ENCODE measurements around the gene XXYLT1. TPM values are rescaled to one million over a fixed set of nuclear protein-coding genes. Genes with fewer than 3 reads are reported as not detected.
A peak's percentile ranks its signal among the peaks of the same experiment; 100 is the strongest.

The XXYLT1 gene
- total and polyA plus RNA-seq, 9 of the 15 experiments (the other 6 are each of a cell fraction or from before 2014, with no cell fraction given) = 1.9 to 18.9 (median 15.0) TPM

- POLR2A ChIA-PET = interaction anchor here (0.6 kb wide), 1 partner anchor 121 kb away, joined by 3 read pairs; no protein-coding TSS in a partner anchor
- in situ Hi-C loops (cut with MboI) = no loop called here
Measured at GRCh38 chr3:195094191-195094921, 176.6 kb downstream of the XXYLT1 start.

GRCh38 chr3:195093731-195094130 lies 177.2 kb downstream of the XXYLT1 start:
- in situ Hi-C loops (cut with MboI) = no loop called here
- no peak overlapping the region for H3K27ac ChIP-seq (ENCODE audit: extremely low read depth, low read depth, low read length)

More at GRCh38 chr3:195094191-195094921, 176.6 kb downstream of the XXYLT1 start:
- Histone ChIP-seq H3K9me1 (ENCODE audit: control insufficient read depth, insufficient read depth, low read length) (no peaks in the 10 kb centered on the region), H3K4me3 (no peak overlapping the region), H4K20me1 (replicated peaks; ENCODE audit: control insufficient read depth, insufficient read depth, low read length) (no peaks in the 10 kb centered on the region), H3K36me3 (ENCODE audit: control insufficient read depth, insufficient read depth, low read length) (no peaks in the 10 kb centered on the region), H3K79me2 (ENCODE audit: control insufficient read depth, insufficient read depth, low read length) (no peaks in the 10 kb centered on the region), H2AFZ (ENCODE audit: low read depth, low read length) (no peak overlapping the region), H3K4me2 (ENCODE audit: insufficient read depth, low read length) (no peak overlapping the region), H3K9ac (ENCODE audit: insufficient read depth in 1 of 2, low read depth in 2 of 2, low read length in 2 of 2) (peak overlapping the region in 1 of 2 experiments; percentile 4; a peak in 1 of 4 replicates), H3K27me3 (ENCODE audit: control insufficient read depth in 2 of 2, insufficient read depth in 2 of 2, low read length in 2 of 2) (no peaks in the 10 kb centered on the region; a peak in 1 of 5 replicates), H3K9me3 (replicated peaks; ENCODE audit: control insufficient read depth, insufficient read depth, low read depth, low read length) (no peaks in the 10 kb centered on the region), H3K27ac (ENCODE audit: extremely low read depth, low read depth, low read length) (no peak overlapping the region), H3K4me1 (replicated peaks in 1 of 2; ENCODE audit: control insufficient read depth in 2 of 2, insufficient read depth in 2 of 2, low read length in 2 of 2) (peaks cover 0 to 11% of the 10 kb centered on the region in 2 experiments; a peak in 2 of 5 replicates)
- CTCF ChIA-PET (ENCODE audit: low intra/inter-chr PET ratio) = interaction anchor here (0.7 kb wide), 1 partner anchor 500 kb away, joined by 3 read pairs; no protein-coding TSS in a partner anchor
- ATAC-seq (peak; percentile 20; the same call in 2 of the 3 replicates), DNase-seq (ENCODE audit: extremely low read depth in 1 of 4, low spot score in 3 of 4) (no peak), FAIRE-seq (no peak)
- intact Hi-C loops (cut with micrococcal nuclease) = no loop called here
- BruUV-seq (replicated peaks) = no TSS peak
- WGBS (ENCODE audit: insufficient coverage, low coverage, missing lambda C conversion rate) = 82% methylated on average over 25 of the region's 32 CpGs
- TF ChIP-seq FUS (optimal IDR thresholded peaks at IDR 0.05; ENCODE audit: low read depth, low read length) = no peak
- TF ChIP-seq TBL1XR1 (IDR thresholded peaks at IDR 0.05; ENCODE audit: low read length in 2 of 2) = no peak

More at GRCh38 chr3:195093731-195094130, 177.2 kb downstream of the XXYLT1 start:
- Histone ChIP-seq H3K4me3 (no peak overlapping the region), H2AFZ (ENCODE audit: low read depth, low read length) (no peak overlapping the region), H3K36me3 (ENCODE audit: control insufficient read depth, insufficient read depth, low read length) (no peaks in the 10 kb centered on the region), H3K4me1 (replicated peaks in 1 of 2; ENCODE audit: control insufficient read depth in 2 of 2, insufficient read depth in 2 of 2, low read length in 2 of 2) (peaks cover 0 to 11% of the 10 kb centered on the region in 2 experiments; a peak in 2 of 5 replicates), H4K20me1 (replicated peaks; ENCODE audit: control insufficient read depth, insufficient read depth, low read length) (no peaks in the 10 kb centered on the region), H3K9me3 (replicated peaks; ENCODE audit: control insufficient read depth, insufficient read depth, low read depth, low read length) (no peaks in the 10 kb centered on the region), H3K9me1 (ENCODE audit: control insufficient read depth, insufficient read depth, low read length) (no peaks in the 10 kb centered on the region), H3K27me3 (ENCODE audit: control insufficient read depth in 2 of 2, insufficient read depth in 2 of 2, low read length in 2 of 2) (no peaks in the 10 kb centered on the region; a peak in 1 of 5 replicates), H3K79me2 (ENCODE audit: control insufficient read depth, insufficient read depth, low read length) (no peaks in the 10 kb centered on the region), H3K4me2 (ENCODE audit: insufficient read depth, low read length) (no peak overlapping the region), H3K9ac (ENCODE audit: insufficient read depth in 1 of 2, low read depth in 2 of 2, low read length in 2 of 2) (0 out of 4 replicates have a peak overlapping the region, but pooled peaks of 1 of the 2 experiments have one; percentile 11)
- FAIRE-seq (no peak), DNase-seq (ENCODE audit: extremely low read depth in 1 of 4, low spot score in 3 of 4) (no peak), ATAC-seq (no peak)
- TF ChIP-seq DMBX1 (CRISPR knock-in tag; IDR thresholded peaks at IDR 0.05; ENCODE audit: borderline replicate concordance) = no peak
- TF ChIP-seq ZNF263 (CRISPR knock-in tag; IDR thresholded peaks at IDR 0.05; ENCODE audit: borderline replicate concordance) = 0 out of 2 replicates have a peak, but pooled peaks have one; percentile 48
- WGBS (ENCODE audit: insufficient coverage, low coverage, missing lambda C conversion rate) = 82% methylated on average over 5 of the region's 9 CpGs
- intact Hi-C loops (cut with micrococcal nuclease) = no loop called here
- ChIA-PET CTCF (ENCODE audit: low intra/inter-chr PET ratio) (no interaction called here), POLR2A (no interaction called here)
- no TSS peak for BruUV-seq (replicated peaks)

Data from K562 (cell line).